BE2C (cell line): ENCODE data around the gene PCYT1B.

Source experiments
- DNase-seq: peaks from one replicate; pipeline ENCODE4 v3.0.0-alpha.2; 2020
- H3K27me3 ChIP-seq: fragments of 250-450 bp; sonication (Bioruptor Pico); 2 replicates; pipeline ENCODE4 v1.5.1; 2020; ENCODE audit warnings: mild to moderate bottlenecking
- H3K36me3 ChIP-seq: fragments of 250-450 bp; sonication (Bioruptor Pico); 2 replicates; pipeline ENCODE4 v1.5.1; 2020; ENCODE audit warnings: mild to moderate bottlenecking
- H3K4me1 ChIP-seq: fragments of 250-450 bp; sonication (Bioruptor Pico); 2 replicates; pipeline ENCODE4 v1.5.1; 2020
- H3K4me3 ChIP-seq: 2 replicates; pipeline ENCODE4 v1.5.1; 2011; ENCODE audit warnings: low read depth, low read length
- H3K9me3 ChIP-seq: fragments of 250-450 bp; sonication (Bioruptor Pico); 2 replicates; pipeline ENCODE4 v1.5.1; 2020
- TF ChIP-seq, protein P1 (sequence below): IDR thresholded peaks from 2 replicates; pipeline ENCODE4 v1.5.1; 2012; ENCODE audit warnings: mild to moderate bottlenecking, low read depth, low read length

PCYT1B gene

DNA sequence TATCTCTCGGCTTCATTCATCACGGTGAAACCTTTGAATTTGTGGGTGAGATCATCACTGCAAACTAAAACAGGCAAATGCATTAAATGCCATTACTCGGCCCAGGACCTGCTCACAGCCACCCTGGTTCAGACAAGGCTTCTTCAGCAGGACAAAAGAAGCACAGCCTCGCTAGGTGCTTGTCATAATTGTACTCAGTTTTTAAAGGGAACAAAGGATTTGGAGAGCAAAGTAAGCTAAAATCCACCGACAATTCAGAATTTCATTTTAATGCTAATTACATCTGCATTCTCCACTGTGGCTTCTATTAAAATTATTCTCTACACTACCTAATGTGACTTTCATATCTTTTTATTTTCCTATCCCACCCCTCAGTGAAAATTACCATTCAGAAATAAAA, 57.0 kb downstream of the PCYT1B start:
- no peaks in the 10 kb centered on the region for H3K9me3 ChIP-seq
- H3K4me3 ChIP-seq, result no peak overlapping the region
- H3K36me3 ChIP-seq, result no peaks in the 10 kb centered on the region
- TF ChIP-seq, protein P1, sequence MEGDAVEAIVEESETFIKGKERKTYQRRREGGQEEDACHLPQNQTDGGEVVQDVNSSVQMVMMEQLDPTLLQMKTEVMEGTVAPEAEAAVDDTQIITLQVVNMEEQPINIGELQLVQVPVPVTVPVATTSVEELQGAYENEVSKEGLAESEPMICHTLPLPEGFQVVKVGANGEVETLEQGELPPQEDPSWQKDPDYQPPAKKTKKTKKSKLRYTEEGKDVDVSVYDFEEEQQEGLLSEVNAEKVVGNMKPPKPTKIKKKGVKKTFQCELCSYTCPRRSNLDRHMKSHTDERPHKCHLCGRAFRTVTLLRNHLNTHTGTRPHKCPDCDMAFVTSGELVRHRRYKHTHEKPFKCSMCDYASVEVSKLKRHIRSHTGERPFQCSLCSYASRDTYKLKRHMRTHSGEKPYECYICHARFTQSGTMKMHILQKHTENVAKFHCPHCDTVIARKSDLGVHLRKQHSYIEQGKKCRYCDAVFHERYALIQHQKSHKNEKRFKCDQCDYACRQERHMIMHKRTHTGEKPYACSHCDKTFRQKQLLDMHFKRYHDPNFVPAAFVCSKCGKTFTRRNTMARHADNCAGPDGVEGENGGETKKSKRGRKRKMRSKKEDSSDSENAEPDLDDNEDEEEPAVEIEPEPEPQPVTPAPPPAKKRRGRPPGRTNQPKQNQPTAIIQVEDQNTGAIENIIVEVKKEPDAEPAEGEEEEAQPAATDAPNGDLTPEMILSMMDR, result no peak
- H3K27me3 ChIP-seq, result no peaks in the 10 kb centered on the region
- no peak for DNase-seq
- H3K4me1 ChIP-seq, result no peaks in the 10 kb centered on the region

DNA sequence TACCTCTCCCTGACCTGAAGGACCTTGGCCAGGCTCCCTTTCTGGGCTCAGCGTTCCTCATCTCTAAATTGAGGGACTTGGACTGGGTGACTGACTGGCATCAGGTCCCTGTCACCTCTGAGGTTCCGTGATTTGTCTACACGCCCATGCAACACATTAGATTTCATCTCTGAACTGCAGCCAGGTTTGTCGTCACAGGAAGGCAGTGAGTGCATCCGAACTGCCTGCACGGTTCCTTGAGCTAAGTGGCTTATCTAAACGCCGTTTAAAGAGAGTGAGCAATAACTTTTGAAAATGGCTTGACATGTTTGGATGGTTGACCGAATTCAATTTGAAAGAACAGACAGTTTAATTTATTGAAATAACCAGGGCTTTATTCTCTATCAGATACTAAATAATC, 70.1 kb downstream of the PCYT1B start:
- Histone ChIP-seq H3K4me1 (no peaks in the 10 kb centered on the region), H3K27me3 (no peaks in the 10 kb centered on the region), H3K36me3 (no peaks in the 10 kb centered on the region), H3K9me3 (no peaks in the 10 kb centered on the region), H3K4me3 (0 out of 2 replicates have a peak overlapping the region, but pooled peaks have one; percentile 11)
- TF ChIP-seq, protein P1, result no peak
- DNase-seq, result peak; percentile 57

DNA sequence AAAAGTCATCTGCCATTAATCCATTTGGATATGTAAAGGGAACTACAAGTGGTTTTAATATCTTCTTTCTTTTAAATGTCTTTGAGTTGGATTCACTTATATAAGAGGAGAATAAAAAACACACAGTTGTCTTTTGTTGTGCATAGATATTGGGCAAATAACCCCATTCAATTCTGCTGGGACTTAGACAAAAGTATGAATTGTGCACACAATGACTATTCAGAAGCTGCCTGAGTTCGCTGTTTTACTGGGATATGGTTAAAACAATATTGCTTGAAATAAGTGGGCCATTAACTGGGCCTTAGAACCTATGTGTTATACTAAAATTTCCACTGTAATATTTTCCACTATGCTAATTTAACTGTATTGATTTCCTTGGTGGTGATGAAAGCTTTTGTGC, 71.7 kb downstream of the PCYT1B start:
- no peaks in the 10 kb centered on the region for H3K9me3 ChIP-seq
- no peak overlapping the region for H3K4me3 ChIP-seq
- TF ChIP-seq, protein P1, result no peak
- DNase-seq, result no peak
- no peaks in the 10 kb centered on the region for H3K27me3 ChIP-seq
- no peaks in the 10 kb centered on the region for H3K4me1 ChIP-seq
- H3K36me3 ChIP-seq, result no peaks in the 10 kb centered on the region

DNA sequence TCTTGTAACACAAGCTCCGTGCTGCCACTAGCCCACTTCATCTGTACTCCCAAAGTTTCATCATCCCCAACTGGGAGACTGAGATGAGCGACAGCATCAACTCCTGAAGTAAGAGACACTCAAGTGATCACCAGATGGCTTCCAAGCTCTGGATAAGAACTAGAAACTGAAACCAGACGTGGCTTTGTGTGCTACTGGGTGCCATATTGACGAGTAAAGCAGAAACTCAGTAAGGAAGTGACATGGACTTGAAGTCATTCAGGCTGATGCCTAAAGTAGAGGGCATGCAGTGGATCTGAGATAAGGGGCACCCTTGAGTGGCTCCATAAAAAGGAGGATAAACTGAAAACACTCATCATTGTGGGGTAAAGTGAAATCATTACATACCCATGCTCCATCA, 72.4 kb downstream of the PCYT1B start:
- TF ChIP-seq, protein P1, result no peak
- DNase-seq, result no peak
- Histone ChIP-seq H3K4me1 (no peaks in the 10 kb centered on the region), H3K27me3 (no peaks in the 10 kb centered on the region), H3K4me3 (no peak overlapping the region), H3K36me3 (no peaks in the 10 kb centered on the region), H3K9me3 (no peaks in the 10 kb centered on the region)

DNA sequence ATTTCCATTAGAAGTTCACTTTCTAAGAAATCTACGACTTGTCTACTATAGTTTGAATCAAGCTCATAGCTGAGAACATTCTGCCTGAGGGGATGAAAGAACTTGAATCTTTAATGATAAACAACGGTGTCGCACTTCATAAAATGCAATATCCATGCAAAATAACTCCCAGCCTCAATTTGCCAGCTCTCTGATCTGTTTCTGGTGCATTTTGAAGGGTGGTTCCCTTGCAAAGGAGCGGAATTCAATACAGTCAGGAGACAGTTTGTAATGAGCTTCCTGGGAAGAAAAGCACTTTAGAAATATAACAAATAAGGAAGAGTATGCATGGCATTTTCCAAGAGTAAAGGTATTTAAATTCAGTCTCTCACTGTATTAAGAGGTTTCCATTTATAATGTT, 80.0 kb downstream of the PCYT1B start:
- Histone ChIP-seq H3K9me3 (no peaks in the 10 kb centered on the region), H3K4me1 (no peaks in the 10 kb centered on the region), H3K27me3 (no peaks in the 10 kb centered on the region), H3K36me3 (no peaks in the 10 kb centered on the region), H3K4me3 (no peak overlapping the region)
- DNase-seq, result no peak
- TF ChIP-seq, protein P1, result no peak

DNA sequence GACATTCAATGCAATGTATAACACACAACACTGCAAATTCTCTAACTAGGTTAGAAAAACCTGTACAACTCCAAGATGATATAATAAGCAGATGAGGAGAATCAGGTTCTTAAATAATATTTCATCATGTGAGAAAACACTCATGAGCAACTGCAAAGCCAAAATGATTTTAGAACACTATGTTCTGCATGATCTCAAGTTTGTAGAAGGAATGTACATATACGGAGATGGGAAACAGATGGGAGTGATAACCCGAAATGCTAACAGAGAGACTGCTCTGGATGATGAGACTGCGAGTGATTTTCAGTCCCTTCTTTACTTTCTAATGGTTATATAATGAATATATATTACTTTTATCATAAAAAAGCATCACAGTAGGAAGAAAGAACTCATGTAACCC, 80.9 kb downstream of the PCYT1B start:
- no peaks in the 10 kb centered on the region for H3K9me3 ChIP-seq
- no peak for DNase-seq
- H3K36me3 ChIP-seq, result no peaks in the 10 kb centered on the region
- H3K4me1 ChIP-seq, result no peaks in the 10 kb centered on the region
- H3K27me3 ChIP-seq, result no peaks in the 10 kb centered on the region
- TF ChIP-seq, protein P1, result no peak
- H3K4me3 ChIP-seq, result no peak overlapping the region
